K562 (cell line): ENCODE data around the gene PRKX. TPM values are rescaled to one million over a fixed set of nuclear protein-coding genes. Genes with fewer than 3 reads are reported as not detected.

Experiments
- ATAC-seq: fragments of 200-7000 bp; cut with Tn5 transposase; 3 replicates; pipeline ENCODE4 v1.9.1; 2020; ENCODE audit warnings: moderate library complexity
- BruUV-seq: library from RNA; stranded (reverse); fragments of 400-500 nt; replicated peaks from 2 replicates; lab custom pipeline; 2021; lab: Mats Ljungman, UMichigan
- CTCF ChIA-PET: fragments of 300-600 bp; formaldehyde crosslinking; extraction: SDS; loops from one replicate; lab custom pipeline; 2021; ENCODE audit warnings: low intra/inter-chr PET ratio; lab: Yijun Ruan, JAX
- POLR2A ChIA-PET: fragments of 300-600, 350-650 bp; sonication (Branson Sonifier 250); formaldehyde crosslinking; extraction: SDS; loops from one replicate; lab custom pipeline; 2021; ENCODE audit warnings: antibody characterized with exemption, inconsistent platforms; lab: Yijun Ruan, JAX
- DNase-seq, 4 experiments: peaks; one replicate each; pipeline versions ENCODE4 v3.0.0 to v3.0.0-alpha.2; 2011 to 2018; ENCODE audit warnings: low spot score in 3 of 4, mixed read lengths in 3 of 4; ENCODE audit errors: extremely low read depth in 1 of 4
- FAIRE-seq: peaks from 2 replicates; lab custom pipeline; 2011; peaks lifted over from hg19 to GRCh38; lab: Jason Lieb, UNC
- H2AFZ ChIP-seq: 2 replicates; pipeline ENCODE4 v1.6.0; 2011; ENCODE audit warnings: low read depth, low read length, control low read depth, inconsistent platforms
- H3K27ac ChIP-seq: fragments of 200-600 bp; 3 replicates; pipeline ENCODE4 v1.8.0; 2011; ENCODE audit warnings: low read depth, mild to moderate bottlenecking, control low read depth, inconsistent platforms, low read length, moderate library complexity, mixed read lengths; ENCODE audit errors: extremely low read depth
- H3K27me3 ChIP-seq, 2 experiments: fragments of 300-600 bp in 1 of 2; 2 replicates in 1 of 2; 3 replicates in 1 of 2; pipeline versions ENCODE4 v1.6.0 to v1.8.0; 2011; ENCODE audit warnings: inconsistent platforms in 2 of 2, low read length in 2 of 2, mild to moderate bottlenecking in 1 of 2, mixed read lengths in 1 of 2, moderate library complexity in 1 of 2; ENCODE audit not compliant: control insufficient read depth in 2 of 2, insufficient read depth in 2 of 2
- H3K36me3 ChIP-seq: fragments of 300-600 bp; 3 replicates; pipeline ENCODE4 v1.8.0; 2011; ENCODE audit warnings: mild to moderate bottlenecking, low read length, inconsistent platforms; ENCODE audit not compliant: control insufficient read depth, insufficient read depth
- H3K4me1 ChIP-seq, 2 experiments: fragments of 200-600 bp in 1 of 2; replicated peaks in 1 of 2; 2 replicates in 1 of 2; 3 replicates in 1 of 2; pipeline versions ENCODE4 v1.5.1 to v1.8.0; 2011; ENCODE audit warnings: inconsistent platforms in 2 of 2, low read length in 2 of 2, mild to moderate bottlenecking in 1 of 2, mixed read lengths in 1 of 2, moderate library complexity in 1 of 2; ENCODE audit not compliant: control insufficient read depth in 2 of 2, insufficient read depth in 2 of 2
- H3K4me2 ChIP-seq: 2 replicates; pipeline ENCODE4 v1.6.1; 2011; ENCODE audit warnings: low read length, control low read depth, inconsistent platforms, mixed read lengths; ENCODE audit not compliant: insufficient read depth
- H3K4me3 ChIP-seq: fragments of 200-600 bp; sonication (generic), shearing (Covaris generic); 2 replicates; pipeline ENCODE4 v1.5.1; 2016; ENCODE audit warnings: control low read depth, inconsistent platforms
- H3K79me2 ChIP-seq: fragments of 200-600 bp; 3 replicates; pipeline ENCODE4 v1.8.0; 2011; ENCODE audit warnings: low read length, inconsistent platforms; ENCODE audit not compliant: control insufficient read depth, insufficient read depth
- H3K9ac ChIP-seq, 2 experiments: 2 replicates each; pipeline versions ENCODE4 v1.6.0 to v1.6.1; 2011; ENCODE audit warnings: low read depth in 2 of 2, low read length in 2 of 2, control low read depth in 1 of 2, inconsistent platforms in 1 of 2, mild to moderate bottlenecking in 1 of 2, mixed read lengths in 1 of 2; ENCODE audit not compliant: insufficient read depth in 1 of 2
- H3K9me1 ChIP-seq: one replicate; pipeline ENCODE4 v1.6.0; 2011; ENCODE audit warnings: inconsistent platforms, mild to moderate bottlenecking, low read length, moderate library complexity; ENCODE audit not compliant: control insufficient read depth, insufficient read depth
- H3K9me3 ChIP-seq: replicated peaks from 2 replicates; pipeline ENCODE4 v1.5.1; 2011; ENCODE audit warnings: low read depth, low read length, inconsistent platforms; ENCODE audit not compliant: control insufficient read depth, insufficient read depth
- H4K20me1 ChIP-seq: replicated peaks from 2 replicates; pipeline ENCODE4 v1.6.1; 2011; ENCODE audit warnings: low read length, inconsistent platforms, mixed read lengths; ENCODE audit not compliant: control insufficient read depth, insufficient read depth
- BRD4 ChIP-seq: fragments of 200-600 bp; sonication (generic); IDR thresholded peaks from 2 replicates; pipeline ENCODE4 v1.6.1; 2017; ENCODE audit warnings: inconsistent platforms
- ZHX1 ChIP-seq: fragments of 150-350 bp; conservative IDR thresholded peaks from 2 replicates; pipeline ENCODE4 v1.6.1; 2014; ENCODE audit warnings: low read length
- ZZZ3 ChIP-seq: fragments of 450-650 bp; IDR thresholded peaks from 2 replicates; pipeline ENCODE4 v1.6.1; 2016; ENCODE audit warnings: antibody characterized with exemption, mild to moderate bottlenecking, moderate library complexity
- WGBS: fragments of 100-300 bp; shearing (Covaris generic); methylation state at CpG from one replicate; pipeline ENCODE4 v1.1.6; 2016; ENCODE audit warnings: low coverage, mixed read lengths; ENCODE audit not compliant: insufficient coverage; ENCODE audit errors: missing lambda C conversion rate; 5-methylcytosine and 5-hydroxymethylcytosine counted together
- in situ Hi-C: fragments of 300-500 bp; cut with MboI; formaldehyde crosslinking; loops from 4 replicates; pipeline ENCODE4 v1.15.0; 2018; ENCODE audit warnings: inconsistent platforms, mixed read lengths
- intact Hi-C: fragments of 100-400 bp; cut with micrococcal nuclease; formaldehyde crosslinking; loops from 2 replicates; pipeline ENCODE4 v1.14.2; 2022
- polyA plus RNA-seq, 8 experiments: library from polyadenylated mRNA; depleted of rRNA in 4 of 8; stranded (reverse) in 5 of 8; unstranded in 3 of 8; fragments of >200 nt; fragmentation: Nextera tagmentation in 2 of 8; fragmentation: Illumina TruSeq in 1 of 8; extraction: Ambion mirVana in 2 of 8; extraction: Trizol in 1 of 8; gene quantifications; 2 replicates each; pipeline versions ENCODE4 v1.2.1 to v1.2.3, GENCODE V29; 2011 to 2014; ENCODE audit warnings: inconsistent platforms in 1 of 8, missing spikeins in 1 of 8
- total RNA-seq, 7 experiments: library from RNA; depleted of rRNA in 6 of 7; stranded (reverse); fragments of >200 nt in 6 of 7; fragmentation: Illumina TruSeq in 2 of 7; extraction: Trizol in 2 of 7; gene quantifications; 2 replicates each; pipeline versions ENCODE4 v1.2.1 to v1.2.3, GENCODE V29; 2011 to 2021; ENCODE audit warnings: low replicate concordance in 1 of 7
- TF ChIP-seq, protein P1 (sequence below): fragments of 450-650 bp; formaldehyde crosslinking; IDR thresholded peaks from 2 replicates; pipeline ENCODE4 v1.4.0; 2020; ENCODE audit warnings: mild to moderate bottlenecking, moderate library complexity
- TF ChIP-seq, protein P2 (sequence below): fragments of 450-650 bp; conservative IDR thresholded peaks from 2 replicates; pipeline ENCODE4 v1.6.1; 2016; ENCODE audit warnings: missing genetic modification characterization, low read depth, mild to moderate bottlenecking, missing compliant biosample characterization, moderate library complexity

The PRKX gene
- total and polyA plus RNA-seq, 9 of the 15 experiments (the other 6 are each of a cell fraction or from before 2014, with no cell fraction given) = 3.3 to 29.4 (median 23.7) TPM

GRCh38 chrX:3763111-3763510, 49.7 kb upstream of the PRKX start (continued):
- TF ChIP-seq, protein P1, sequence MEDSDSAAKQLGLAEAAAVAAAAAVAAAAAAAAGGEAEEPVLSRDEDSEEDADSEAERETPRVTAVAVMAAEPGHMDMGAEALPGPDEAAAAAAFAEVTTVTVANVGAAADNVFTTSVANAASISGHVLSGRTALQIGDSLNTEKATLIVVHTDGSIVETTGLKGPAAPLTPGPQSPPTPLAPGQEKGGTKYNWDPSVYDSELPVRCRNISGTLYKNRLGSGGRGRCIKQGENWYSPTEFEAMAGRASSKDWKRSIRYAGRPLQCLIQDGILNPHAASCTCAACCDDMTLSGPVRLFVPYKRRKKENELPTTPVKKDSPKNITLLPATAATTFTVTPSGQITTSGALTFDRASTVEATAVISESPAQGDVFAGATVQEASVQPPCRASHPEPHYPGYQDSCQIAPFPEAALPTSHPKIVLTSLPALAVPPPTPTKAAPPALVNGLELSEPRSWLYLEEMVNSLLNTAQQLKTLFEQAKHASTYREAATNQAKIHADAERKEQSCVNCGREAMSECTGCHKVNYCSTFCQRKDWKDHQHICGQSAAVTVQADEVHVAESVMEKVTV = no peak
- TF ChIP-seq, all 486 proteins: peak for 0

DNA sequence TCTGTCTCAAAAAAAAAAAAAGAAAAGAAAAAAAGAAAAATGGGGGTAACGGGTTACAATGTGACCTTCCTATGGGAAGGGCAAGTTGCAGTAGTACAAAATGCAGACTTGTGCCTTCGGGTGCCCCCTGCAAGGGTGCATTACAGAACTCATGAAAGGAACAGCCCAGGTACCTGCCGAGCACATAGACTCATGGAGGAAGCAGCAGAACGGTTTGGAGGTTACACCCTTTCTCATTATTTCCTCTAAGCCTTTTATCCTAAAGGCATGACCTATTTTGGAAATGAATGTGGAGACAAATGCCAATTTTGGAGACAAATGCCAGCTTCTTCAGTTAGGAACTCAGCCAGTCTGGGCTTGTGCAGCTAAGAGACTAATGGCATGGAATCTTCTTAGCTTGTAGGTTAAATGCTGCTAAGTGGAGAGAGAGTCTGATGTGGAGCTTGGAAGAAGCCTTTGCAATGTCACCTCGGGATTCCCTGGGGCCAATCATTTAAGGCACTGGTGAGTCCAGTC, 44.1 kb upstream of the PRKX start:
- H2AFZ ChIP-seq = peak overlapping the region; percentile 51; the same call in 1 of the 2 replicates
- H3K4me1 ChIP-seq = no peaks in the 10 kb centered on the region; a peak in 1 of 5 replicates
- H3K27me3 ChIP-seq = no peaks in the 10 kb centered on the region
- H3K36me3 ChIP-seq = no peaks in the 10 kb centered on the region
- CTCF ChIA-PET = no interaction called here
- H3K4me2 ChIP-seq = peak overlapping the region; percentile 37; the same call in 1 of the 2 replicates
- WGBS = 2% methylated on average over 5 of the region's 5 CpGs
- H3K4me3 ChIP-seq = no peak overlapping the region
- no TSS peak for BruUV-seq
- no peak for DNase-seq
- TF ChIP-seq ZZZ3 (no peak), ZHX1 (no peak), BRD4 (no peak)
- TF ChIP-seq, protein P2, sequence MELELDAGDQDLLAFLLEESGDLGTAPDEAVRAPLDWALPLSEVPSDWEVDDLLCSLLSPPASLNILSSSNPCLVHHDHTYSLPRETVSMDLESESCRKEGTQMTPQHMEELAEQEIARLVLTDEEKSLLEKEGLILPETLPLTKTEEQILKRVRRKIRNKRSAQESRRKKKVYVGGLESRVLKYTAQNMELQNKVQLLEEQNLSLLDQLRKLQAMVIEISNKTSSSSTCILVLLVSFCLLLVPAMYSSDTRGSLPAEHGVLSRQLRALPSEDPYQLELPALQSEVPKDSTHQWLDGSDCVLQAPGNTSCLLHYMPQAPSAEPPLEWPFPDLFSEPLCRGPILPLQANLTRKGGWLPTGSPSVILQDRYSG (tag) = no peak
- TF ChIP-seq, all 486 proteins: peak for 0
- Histone ChIP-seq H3K9ac (no peak overlapping the region), H3K27ac (no peak overlapping the region), H4K20me1 (no peaks in the 10 kb centered on the region), H3K79me2 (no peaks in the 10 kb centered on the region), H3K9me1 (no peaks in the 10 kb centered on the region), H3K9me3 (no peaks in the 10 kb centered on the region)
- intact Hi-C loops (no loop called here), in situ Hi-C loops (no loop called here)
- POLR2A ChIA-PET = interaction anchor here (0.6 kb wide), 1 partner anchor 54 kb away, joined by 3 read pairs; no protein-coding TSS in a partner anchor
- FAIRE-seq (no peak), ATAC-seq (0 out of 3 replicates have a peak, but pooled peaks have one; percentile 36)
